HG03175 (cell line): ENCODE results near the gene NR6A1.

ENCODE experiments used
- ATAC-seq: cut with Tn5 transposase; IDR thresholded peaks from one replicate; pipeline ENCODE4 v1.9.1; 2021; ENCODE audit warnings: mild to moderate bottlenecking, moderate library complexity; ENCODE audit not compliant: unreplicated experiment

Gene NR6A1

DNA sequence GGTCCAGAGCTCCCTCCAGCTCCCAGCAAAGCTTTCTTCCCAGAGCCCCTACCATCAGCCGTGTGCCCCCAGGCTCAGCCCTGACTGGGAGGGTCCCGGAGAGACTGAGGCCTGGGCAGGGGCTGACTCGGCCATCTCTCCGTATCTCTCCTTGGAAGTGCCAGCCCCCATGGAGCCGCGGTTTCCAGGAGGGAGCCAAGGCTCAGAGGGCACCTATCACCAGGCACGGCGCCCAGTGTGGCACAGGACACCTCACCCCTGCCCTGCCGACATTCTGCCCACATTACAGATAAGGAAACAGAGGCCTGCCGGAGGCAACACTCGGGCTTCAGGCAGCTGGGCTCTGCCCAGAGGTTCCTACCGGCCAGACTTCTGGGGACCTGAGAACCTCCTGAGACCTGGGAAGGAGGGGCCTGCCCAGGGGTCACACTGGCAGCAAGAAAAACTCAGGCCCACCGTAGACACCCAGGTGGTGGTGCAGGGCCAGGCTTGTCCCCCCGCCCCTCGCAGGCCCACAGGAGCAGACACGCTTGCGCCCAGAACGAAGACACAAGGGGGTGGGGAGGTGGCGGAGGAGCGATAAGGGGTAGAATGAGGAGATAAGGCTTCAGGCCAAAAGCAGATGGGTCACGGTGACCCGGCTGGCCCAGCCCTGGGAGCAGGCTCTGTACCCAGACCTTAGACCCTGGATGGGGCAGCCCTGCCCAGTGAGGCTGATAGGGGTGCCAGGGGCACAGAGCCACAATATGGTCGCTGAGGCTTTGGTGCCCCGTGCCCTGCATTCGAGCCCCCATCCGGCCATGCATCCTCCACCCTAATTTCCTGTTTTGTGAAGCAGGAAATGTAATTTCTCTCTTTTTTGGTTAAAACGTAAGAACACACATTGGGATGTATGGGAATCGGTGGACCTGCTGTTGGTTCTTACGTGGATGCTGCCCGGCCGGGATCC is 275.7 kb downstream of the NR6A1 start:
- ATAC-seq: no peak

DNA sequence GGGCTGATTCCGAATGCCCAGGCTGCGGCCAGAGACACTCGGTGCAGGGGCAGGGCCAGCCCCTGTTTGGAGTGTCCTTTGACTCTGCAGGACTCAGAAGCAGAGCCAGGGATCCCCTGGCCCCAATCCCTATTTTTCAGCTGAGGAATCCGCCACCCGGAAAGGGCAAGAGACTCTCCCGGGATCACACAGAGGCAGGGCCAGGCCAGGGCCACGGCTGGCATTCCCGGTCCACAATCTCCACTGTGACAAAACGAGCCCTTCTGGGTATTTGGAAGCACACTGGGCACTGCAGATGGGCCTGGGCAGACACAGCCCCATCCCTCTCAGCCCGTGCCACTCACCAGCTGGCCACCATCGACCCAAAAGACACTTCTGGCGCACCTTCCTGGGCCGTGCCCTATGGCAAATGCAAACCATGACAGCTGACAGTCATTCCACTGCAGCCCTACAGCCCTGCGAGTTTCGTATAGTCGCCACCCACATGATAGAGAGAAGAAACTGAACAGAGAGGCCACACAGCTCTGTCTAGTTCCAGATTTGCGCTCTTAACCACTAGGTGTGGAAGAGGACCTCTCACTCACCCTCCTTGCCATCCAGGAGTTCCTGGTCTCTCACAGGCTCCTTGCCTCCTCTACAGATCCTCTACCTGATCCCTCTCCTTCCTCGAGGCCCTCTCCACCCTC is 277.2 kb downstream of the NR6A1 start:
- ATAC-seq: no peak

DNA sequence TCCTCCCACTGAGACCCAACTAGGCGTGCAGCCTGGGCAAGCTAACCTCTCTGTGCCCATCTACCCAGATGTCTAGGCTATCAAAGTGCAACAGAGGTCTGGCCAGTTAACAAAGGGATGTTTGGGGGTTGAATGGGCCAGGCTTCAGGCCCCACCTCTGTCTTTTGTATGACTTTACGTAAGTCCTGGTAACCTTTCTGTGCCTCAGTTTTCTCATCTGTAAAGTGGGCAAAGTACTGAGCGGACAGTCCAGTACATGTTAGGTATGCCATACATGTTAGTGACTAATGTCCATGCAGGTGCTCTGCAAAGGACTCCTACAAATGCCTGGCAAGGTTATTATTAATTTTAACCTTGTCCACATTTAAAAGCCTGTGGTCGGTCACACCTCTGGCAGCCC is 277.9 kb downstream of the NR6A1 start:
- no peak for ATAC-seq

DNA sequence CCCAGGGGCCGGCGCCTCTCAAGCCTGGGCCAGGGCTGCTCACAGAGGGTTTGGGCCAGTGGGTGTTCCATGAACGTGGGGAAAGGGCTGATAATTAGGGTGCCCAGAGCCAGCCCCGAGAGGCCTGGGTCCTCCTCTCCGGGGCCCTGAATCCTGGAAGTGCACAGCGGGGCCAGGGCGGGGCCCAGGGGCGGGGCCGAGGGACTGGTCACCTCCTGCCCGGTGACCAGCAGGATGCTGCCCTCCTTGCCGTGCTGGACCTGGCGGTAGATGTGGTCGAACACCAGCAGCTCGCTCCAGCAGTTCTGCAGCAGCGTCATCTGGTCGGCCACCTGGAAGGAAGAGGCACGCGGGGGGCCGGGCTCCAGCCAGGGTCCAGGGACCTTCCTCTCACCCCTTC is 278.3 kb downstream of the NR6A1 start:
- ATAC-seq: no peak

DNA sequence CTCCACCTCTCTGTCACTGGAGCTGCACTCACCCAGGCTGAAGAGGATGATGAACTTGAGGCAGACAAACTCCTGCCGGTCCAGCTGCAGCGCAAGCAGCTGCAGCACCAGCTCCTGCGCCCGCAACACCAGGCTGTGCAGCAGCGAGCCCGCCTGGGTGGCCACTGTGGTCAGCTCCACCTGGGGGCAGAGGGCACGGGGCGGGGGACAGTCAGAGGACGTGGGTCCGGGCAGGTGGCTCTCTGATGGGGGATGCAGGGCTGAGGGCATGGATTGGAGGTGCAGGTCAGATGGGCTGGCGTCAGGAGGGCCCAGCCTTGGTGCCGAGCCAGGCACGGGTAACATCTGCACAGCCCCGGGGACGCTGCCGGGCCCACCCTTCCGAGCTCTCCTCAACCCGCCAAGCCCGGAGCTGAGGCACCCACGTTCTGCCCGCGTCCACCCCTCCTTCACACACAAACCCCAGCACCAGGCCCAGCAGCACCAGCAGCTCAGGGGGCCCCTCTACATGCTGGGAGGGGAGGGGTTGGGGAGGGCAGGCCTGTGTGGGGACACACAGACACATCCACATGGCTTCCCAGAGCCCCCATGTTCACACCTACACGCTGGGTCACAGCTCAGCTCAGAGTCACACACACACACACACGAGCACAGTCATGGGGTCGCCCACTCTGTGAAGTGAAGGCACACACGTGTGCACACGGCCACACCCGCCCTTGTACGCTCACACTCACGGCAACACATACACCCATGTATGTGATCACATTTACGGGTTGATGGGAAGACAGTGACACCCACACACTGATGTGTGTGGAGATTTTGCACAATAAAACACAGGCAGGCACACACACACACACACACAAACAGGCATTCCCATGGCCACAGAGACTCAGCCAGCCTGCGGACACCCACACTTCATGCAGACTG is 279.8 kb downstream of the NR6A1 start:
- no peak for ATAC-seq

DNA sequence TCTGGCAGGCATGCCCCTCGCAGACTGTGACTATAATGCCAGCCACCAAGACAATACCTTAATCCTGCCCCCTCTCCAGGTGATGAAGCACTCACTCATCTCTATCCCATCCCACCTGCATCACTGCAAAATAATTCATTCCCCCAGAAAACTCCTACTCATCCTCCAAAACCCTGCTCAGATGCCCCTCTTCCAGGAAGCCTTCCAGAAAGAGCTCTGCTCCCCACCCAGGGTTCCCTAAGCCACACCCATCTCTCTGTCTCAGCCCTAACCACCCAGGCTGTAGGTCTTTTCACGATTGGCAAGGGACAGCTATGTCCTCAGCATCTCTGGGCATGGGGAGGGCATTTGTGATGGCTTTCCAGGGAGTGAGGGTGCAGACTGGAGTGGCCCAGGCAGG is 281.1 kb downstream of the NR6A1 start:
- no peak for ATAC-seq

DNA sequence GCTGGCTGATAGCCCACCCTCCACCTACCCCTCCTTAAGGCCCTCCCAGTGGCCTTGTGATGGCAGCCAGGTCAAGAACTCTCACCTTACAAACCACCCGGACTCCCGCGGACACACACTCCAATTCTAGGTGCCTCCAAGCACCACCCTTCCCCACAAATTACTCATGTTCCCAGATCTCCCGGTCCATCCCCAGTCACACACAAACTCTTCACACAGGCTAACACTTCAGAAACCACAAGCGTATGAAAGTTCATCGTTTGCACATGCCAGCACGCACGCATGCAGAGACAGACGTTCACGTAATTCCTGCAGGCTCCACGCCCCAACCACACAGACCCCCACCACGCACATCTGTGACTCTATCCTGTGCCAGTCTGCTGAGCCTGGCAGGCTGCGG is 281.9 kb downstream of the NR6A1 start:
- no peak for ATAC-seq

DNA sequence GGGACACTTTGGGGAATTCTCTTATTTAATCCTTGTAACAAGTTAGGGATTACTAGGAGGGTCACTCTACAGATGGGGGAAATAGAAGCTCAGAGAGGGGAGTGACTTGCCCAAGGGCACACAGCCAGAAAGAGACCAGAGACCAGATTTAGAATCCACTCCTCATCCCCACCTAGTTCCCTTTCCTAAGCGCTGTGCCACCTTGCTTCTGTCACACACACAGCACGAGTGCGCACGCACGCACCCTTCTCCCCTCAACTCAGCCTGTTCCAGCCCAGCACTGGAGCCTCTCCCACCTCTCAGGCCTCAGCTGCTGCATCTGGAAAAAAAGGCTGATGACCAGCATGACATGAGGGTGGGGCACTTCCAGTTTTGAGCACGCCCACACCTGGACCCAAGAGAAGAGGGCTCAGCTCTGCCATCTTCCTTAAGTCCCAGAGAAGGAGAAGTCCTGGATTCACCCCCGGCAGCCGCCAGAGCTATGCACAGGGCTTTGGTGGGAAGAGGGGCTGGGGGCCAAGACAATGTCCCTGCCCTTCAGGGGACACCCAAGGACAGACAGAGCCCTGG is 282.4 kb downstream of the NR6A1 start:
- ATAC-seq: no peak

DNA sequence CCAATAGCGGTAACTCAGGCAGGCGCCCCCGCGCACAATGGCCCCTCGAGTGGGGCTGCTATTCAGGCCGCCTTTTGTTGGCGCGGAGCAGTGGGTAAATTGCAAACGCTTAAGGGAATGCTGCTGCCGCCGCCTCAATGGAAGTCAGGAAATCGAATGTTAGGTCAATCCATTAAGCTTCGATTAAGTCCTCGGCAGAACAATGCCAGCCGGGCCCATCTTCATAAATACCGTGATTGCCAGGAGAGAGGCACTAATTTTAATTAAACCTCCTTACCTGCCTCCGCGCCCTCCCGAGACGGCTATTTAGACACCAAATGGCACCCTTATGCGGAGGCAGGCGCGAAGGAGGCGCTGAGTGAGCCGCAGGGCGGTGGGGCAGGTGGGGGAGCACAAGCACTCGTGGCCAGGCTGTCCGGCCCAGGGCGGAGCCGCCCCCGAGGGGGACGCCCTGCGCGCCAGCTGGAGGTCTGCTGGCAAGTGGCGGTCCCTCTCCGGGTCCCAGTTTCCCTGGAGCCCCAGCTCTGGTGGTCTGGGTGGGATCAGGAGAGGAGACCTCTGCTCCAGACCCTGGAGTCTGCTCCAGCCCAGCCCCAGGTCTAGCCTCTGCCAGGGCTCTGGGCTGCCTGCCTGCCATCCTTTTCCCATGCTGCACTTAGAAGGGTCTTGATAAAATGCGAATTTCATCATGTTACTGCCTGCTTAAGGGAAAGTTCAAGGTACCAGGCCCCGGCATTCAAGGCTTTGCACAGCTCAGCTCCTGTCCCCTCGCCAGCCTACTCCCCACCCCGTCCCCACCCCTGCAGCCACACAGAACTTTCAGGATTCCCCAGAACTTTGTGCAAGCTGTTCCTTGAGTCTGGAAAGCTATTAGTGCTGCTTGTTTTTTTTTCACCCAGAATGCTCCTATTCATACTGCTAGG is 283.6 kb downstream of the NR6A1 start:
- no peak for ATAC-seq

DNA sequence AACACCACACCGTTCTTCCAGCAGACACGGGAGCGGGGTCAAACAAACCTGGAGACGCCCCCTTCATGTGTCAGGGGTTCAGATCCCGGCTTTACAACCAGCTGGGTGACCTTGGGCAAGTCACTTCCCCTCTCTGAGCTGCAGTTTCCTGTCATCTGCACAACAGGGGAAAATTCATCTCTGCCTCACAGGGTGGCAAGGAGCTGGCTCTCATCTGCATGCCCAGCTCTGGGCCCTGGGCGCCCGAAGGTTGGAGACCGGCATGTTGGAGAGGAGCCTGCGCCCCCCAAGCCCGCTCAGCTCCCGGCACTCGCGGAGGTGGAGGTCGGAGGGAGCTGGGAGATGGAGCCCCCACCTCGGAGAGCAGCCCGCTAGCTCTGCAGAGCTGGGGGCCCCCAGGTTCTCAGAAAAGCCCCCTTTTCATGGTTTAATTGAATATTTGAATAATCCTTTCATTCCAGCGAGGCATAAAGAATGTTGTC is 284.3 kb downstream of the NR6A1 start:
- no peak for ATAC-seq

DNA sequence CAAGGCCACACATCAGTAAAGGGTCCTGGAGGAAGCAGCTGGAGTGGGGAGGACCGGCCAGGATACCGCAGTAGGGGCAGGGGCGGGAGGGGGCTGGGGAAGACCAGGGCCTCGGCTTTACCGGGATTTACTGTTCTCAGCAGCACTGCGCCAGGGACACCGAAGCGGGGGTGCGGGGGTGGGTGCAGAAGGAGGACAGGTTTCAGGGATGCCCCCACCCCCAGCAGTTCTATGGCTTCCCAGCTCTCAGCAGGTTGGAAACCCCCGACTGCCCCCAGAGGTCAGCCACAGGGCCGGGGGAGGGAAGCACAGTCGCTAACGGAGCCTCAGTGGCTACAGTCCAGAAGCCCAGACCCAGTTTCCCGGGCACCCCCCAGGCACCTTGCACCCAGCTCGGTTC is 285.2 kb downstream of the NR6A1 start:
- ATAC-seq: no peak

DNA sequence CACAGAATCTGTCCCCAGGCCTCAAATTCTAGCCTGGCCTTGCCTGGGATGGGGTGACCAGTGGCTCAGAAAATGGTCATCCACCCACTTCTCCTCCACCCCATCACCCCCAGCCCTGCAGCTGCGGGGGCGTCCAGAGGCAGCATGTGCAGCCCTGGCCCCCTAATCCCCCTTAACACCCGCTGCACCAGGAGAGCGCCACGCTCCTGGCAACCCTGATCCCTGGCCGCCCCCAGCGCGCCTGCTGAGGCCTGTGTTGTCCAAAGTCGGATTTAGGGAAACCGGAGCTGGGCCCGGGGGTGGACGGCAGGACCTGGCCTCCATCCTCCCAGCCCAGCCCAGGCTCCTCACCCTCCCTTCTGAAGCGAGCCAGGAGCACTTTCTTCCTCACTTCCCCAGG is 285.9 kb downstream of the NR6A1 start:
- no peak for ATAC-seq

DNA sequence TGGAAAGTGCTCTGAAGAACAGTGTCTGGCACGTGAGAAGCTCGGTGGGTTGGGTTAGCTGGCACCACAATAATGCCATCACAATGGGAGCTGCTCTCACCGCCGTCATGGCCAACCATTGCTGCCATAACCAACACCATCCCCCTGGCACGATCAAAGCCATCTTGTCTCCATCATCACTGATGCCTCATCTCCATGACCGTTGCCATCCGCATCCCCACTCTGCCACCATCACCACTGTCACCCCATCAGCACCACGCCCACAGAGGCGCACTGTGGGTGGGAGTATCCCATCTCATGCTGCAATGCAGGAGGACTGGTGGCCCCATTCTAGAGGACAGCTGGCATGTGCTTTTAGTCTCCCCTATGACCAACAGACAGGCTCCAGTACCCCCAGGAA is 287.6 kb downstream of the NR6A1 start:
- ATAC-seq: no peak

DNA sequence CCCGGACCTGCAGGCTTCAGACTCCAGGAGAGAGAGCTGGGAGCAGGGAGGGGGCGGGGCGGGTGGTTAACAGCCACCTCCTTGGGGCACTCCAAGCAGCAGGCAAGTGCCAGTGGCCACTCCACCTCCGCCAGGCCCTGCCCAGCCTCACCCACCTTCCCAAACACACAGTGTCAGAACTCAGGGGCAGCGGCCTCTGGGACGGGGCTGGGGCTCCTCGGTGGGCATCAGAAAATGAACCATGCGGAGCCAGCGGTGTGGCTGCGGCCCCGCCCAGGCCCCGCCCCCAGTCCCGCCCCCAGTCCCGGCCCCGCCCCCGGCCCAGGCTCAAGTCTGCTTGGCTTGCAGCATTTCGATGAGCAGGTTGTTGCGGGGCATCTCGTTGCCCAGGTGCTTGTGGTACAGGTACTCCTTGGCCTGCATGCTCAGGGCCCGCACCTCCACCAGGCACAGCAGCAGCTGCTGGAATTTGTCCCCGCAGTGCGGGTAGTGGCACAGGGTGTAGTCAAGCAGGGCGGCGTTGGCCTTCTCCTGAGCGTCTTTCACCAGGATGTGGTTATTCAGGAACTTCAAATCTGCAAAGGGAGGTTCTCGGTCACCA is 288.6 kb downstream of the NR6A1 start:
- no peak for ATAC-seq

DNA sequence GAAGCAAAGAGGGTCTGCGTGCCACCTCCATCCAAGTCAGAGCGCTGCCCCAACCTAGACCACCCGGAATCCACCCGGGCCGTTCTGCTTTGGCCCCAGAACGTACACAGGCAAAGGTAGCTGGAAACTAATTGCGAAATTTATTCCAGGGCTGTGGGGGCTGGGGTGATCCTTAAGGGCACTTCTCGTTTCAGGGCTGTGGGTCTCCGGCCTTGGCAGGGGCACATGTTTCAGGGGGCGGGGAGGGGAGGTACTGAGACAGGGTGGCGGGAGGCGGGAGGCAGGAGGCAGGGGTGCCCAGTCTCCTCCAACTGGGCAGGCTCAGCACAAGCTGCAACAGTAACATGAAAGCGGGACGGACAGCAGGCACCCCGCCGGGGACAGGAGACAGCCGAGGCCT is 290.0 kb downstream of the NR6A1 start:
- no peak for ATAC-seq

DNA sequence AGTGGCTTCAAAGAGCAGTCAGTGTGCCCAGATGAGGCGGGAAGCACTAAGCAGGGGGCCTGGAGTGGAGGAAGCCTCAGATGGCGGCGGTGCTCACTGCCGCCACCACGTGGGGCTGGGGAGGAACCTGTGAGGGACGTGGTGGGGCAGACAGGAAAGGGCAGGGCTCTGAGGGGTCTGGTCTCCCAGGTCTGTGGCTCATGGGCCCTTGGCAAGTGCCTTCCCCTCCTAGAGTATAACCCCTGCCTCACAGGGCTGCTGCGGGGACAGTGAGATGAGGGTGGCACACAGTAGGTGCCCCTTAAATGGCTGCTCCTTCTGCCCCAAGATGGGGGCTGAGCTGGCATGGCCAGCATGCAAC is 290.5 kb downstream of the NR6A1 start:
- no peak for ATAC-seq

DNA sequence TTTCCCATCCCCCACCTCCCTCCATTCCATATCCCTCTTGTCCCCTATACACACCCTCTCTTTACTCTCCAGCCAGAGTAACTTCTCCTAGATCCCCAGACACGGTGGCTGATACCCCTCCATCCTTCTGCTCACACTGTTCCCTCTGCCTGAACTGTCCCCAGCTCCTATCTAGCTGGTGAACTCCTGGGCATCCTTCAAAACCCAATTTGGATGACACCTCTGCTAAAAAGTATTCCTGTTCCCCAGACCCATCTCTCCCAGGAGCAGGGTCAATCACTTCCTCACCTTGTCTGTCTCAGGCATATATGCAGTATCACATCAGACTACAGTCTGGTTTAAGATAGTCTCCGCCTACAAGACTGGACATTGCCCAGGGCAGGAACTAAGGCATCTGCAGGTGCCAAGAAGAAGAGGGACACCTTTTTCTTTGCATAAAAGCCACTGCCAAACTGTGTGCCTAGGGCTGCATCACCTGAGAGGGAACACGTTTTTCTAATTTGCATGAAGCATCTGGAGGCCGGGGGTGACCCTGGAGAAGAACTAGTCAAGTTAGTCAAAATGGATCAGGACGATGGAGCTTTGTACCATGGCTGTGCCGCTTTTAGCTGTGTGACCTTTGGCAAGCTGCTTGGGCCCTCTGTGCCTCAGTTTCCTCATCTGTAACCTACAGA is 291.0 kb downstream of the NR6A1 start:
- no peak for ATAC-seq

DNA sequence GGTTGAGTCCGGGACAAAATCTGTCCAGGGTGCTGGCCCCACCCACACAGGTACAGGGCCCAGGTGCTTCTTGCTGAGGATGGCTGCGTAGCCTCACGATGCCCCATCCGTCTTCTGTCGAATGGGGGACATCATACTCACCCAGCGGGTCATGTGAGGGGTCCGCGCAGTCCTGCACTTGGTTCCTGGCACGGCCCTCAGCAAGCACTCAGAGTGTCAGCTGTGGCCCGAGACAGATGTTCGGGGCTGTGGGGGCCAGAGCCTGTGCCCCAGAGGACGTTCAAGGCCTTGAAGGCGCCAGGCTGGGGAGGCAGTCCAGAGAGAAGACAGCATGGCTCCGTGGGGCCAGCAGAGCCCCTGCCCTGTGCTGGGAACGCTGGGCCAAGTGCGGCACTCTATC is 291.7 kb downstream of the NR6A1 start:
- ATAC-seq: no peak

DNA sequence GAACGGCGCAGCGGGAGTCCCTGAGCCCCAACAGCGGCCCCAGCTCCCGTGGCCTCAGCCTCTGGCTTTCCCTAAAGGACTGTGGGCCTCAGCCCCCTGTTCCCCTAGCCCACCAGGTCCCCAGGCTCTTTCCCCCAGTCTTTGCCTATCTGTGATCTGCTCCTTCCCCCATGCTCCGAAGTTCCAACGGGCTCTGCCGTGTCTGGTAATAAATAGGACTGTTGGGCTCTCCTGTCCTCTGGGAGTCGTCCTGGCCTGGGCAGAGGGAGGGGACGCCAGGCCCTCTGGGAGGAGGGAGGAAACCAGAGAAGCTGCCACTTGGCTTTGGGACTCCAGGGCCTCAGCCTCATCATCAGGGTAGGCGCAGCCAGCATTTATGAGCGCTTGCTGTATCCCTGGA is 292.8 kb downstream of the NR6A1 start:
- no peak for ATAC-seq
